ENCODE results near the gene EBLN2. TPM values are rescaled to one million over a fixed set of nuclear protein-coding genes. Genes with fewer than 3 reads are reported as not detected.

EBLN2 gene
- polyA plus RNA-seq, 4 donors: 2.9 to 7.8 (median 3.8) TPM

- DNase-seq (ENCODE audit: low read depth in 4 of 4, low spot score in 3 of 4): peak; percentile 70 to 78 (median 72)
Observed at GRCh38 chr3:73100741-73101559, 39.5 kb downstream of the EBLN2 start.

- DNase-seq (ENCODE audit: low read depth in 4 of 4, low spot score in 3 of 4): peak in 1 of 4 donors; percentile 10
Observed at GRCh38 chr3:73101881-73102280, 40.4 kb downstream of the EBLN2 start.

GRCh38 chr3:73107215-73107614 is 45.8 kb downstream of the EBLN2 start:
- no peak for DNase-seq (ENCODE audit: low read depth in 4 of 4, low spot score in 3 of 4)

DNA sequence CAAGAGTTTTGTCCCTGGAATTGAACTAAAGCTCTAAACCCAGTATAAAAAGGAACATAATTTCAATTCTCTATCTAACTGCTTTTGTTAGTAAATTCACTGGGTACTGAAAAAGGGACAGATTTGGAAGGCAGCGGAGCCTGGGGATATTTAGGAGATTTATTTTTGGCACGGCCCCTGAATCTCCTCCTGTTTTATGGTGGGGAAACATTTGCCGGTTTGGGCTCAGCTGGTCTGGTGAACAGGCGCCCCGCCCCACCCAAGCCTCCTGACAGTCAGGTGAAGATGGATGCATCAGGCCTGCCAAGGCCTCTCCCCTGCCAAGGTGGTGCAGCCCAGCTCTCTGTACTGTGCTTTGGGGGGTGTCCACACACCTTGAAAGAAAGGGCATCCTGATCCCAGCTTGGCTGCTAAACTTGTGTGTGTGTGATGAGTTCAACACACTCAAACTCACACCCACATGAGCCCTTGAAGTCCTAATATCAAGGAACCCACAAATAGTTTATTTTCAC is 46.3 kb downstream of the EBLN2 start:
- no peak for DNase-seq (ENCODE audit: low read depth in 4 of 4, low spot score in 3 of 4)

DNA sequence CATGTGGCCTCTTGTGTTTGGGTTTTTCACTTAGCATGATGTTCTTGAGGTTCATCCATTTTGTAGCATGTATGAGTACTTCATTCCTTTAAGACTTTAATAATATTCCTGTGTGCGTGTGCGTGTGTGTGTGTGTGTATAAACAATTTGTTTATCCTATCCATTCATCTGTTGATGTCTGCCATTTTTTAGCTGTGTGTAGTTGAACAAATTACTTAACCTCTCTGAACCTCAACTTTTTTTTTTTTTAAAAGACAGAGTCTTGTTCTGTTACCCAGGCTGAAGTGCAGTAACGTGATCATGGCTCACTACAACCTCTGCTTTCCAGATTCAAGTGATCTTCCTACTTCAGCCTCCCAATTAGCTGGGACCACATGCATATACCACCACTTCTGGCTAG is 47.3 kb downstream of the EBLN2 start:
- DNase-seq (ENCODE audit: low read depth in 4 of 4, low spot score in 3 of 4): no peak

GRCh38 chr3:73110530-73110929 is 49.1 kb downstream of the EBLN2 start:
- no peak for DNase-seq (ENCODE audit: low read depth in 4 of 4, low spot score in 3 of 4)

Other genes starting within 250 kb of the EBLN2 start
- 10 to 100 TPM; 17.4 to 25.8 (median 23.1) TPM for gene SHQ1, start 213.2 kb upstream of the EBLN2 start, polyA plus RNA-seq (ENCODE audit: insufficient read length in 4 of 4)
- 10 to 100 TPM; 13.1 to 55.4 (median 16.9) TPM for gene GXYLT2, start 173.6 kb upstream of the EBLN2 start, polyA plus RNA-seq (ENCODE audit: insufficient read length in 4 of 4)
- gene PPP4R2, start 64.8 kb upstream of the EBLN2 start, polyA plus RNA-seq (ENCODE audit: insufficient read length in 4 of 4): 100 to 1,000 TPM in 1 of 4 donors, 10 to 100 TPM in 3; 83.7 to 105 (median 89.2) TPM